IPS DF 6.9 (cell line): ENCODE measurements around the gene YOD1.

ENCODE experiments used
- DNase-seq: peaks from one replicate; pipeline ENCODE4 v3.0.0-alpha.2; 2013; ENCODE audit warnings: low read depth, low spot score
- H3K27ac ChIP-seq: one replicate; pipeline ENCODE4 v1.5.1; 2013; ENCODE audit warnings: low read length, control low read depth
- H3K27me3 ChIP-seq: 2 replicates; pipeline ENCODE4 v1.6.1; 2013; ENCODE audit warnings: mild to moderate bottlenecking, low read length; ENCODE audit not compliant: control insufficient read depth, insufficient read depth
- H3K36me3 ChIP-seq: 2 replicates; pipeline ENCODE4 v1.6.1; 2013; ENCODE audit warnings: low read length; ENCODE audit not compliant: control insufficient read depth, insufficient read depth
- H3K4me1 ChIP-seq: 2 replicates; pipeline ENCODE4 v1.6.1; 2013; ENCODE audit warnings: low read length; ENCODE audit not compliant: control insufficient read depth, insufficient read depth
- H3K4me3 ChIP-seq: 2 replicates; pipeline ENCODE4 v1.5.1; 2013; ENCODE audit warnings: mild to moderate bottlenecking, low read length
- H3K9me3 ChIP-seq: 2 replicates; pipeline ENCODE4 v1.6.1; 2013; ENCODE audit warnings: low read length, inconsistent platforms; ENCODE audit not compliant: control insufficient read depth, insufficient read depth
- WGBS: extraction: QIAGEN DNeasy Blood & Tissue Kit; methylation state at CpG from one replicate; pipeline ENCODE4 v1.1.7; 2013; ENCODE audit warnings: mixed read lengths, missing lambda C conversion rate; ENCODE audit not compliant: insufficient read length, insufficient coverage; 5-methylcytosine and 5-hydroxymethylcytosine counted together

YOD1 gene

DNA sequence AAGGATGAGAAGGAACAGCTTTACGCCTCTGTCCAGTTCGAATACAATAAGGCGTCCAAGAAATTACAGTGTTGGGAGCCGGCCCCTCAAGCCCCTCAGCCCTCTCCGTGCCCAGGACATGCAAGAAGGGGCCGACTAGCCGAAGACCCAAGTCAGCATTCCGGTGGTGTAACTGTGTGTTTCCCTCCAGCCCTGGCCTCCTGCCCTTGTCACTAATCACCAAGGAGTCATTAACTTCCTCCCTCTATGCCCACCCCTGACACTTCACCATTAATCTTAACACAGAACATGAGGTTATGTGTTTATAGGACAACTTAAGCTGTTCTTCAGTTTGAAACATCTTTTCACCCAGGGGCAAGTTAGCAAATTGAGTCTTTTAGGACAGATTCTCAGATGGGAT is 21.2 kb upstream of the YOD1 start:
- no peak for DNase-seq
- Histone ChIP-seq H3K27ac (no peak overlapping the region), H3K9me3 (no peaks in the 10 kb centered on the region), H3K36me3 (peaks cover 3% of the 10 kb centered on the region), H3K4me1 (no peaks in the 10 kb centered on the region), H3K4me3 (no peak overlapping the region), H3K27me3 (no peaks in the 10 kb centered on the region)
- no CpG with 5 or more reads among the region's 8 CpGs for WGBS

DNA sequence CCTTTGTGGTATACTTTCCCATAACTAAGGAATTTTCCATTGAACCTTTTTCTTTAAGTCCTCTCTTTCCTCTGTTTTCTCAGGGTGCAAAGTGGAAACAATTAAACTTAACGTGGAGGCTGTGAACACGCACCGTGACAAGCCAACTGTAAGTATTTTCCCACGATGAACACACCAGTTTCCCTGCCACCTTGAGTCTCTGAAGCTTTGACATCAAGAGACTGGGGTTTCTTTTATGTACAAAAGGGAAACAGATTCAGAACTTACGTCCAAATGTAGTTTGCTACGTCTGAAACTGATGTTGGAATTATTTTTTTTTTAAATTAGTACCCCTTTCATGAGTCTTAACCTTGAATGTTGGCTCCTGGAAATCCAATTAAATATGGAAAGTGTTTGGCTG is 20.4 kb upstream of the YOD1 start:
- Histone ChIP-seq H3K27me3 (no peaks in the 10 kb centered on the region), H3K9me3 (no peaks in the 10 kb centered on the region), H3K36me3 (peaks cover 3% of the 10 kb centered on the region), H3K27ac (no peak overlapping the region), H3K4me1 (no peaks in the 10 kb centered on the region), H3K4me3 (no peak overlapping the region)
- no CpG with 5 or more reads among the region's 6 CpGs for WGBS
- no peak for DNase-seq

DNA sequence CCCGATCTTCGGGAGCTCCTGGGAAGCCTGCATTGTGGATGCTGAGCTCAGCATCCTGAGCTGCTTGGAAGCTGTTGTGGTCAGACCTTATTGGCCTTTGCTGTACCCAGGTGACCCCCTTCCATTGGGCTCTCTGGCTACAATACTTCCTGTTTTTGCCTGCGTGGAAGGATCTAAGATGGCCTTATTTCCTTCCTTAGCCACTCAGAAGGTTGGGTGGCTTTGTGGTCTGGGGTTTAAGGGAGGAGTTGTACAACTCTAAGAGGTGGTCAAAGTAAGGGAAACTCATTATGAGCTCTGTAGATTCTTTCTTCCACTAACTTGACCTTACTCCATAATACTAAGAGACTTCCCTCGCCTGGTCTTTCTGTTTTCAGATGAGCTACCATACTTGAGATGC is 19.8 kb upstream of the YOD1 start:
- no CpG with 5 or more reads among the region's 4 CpGs for WGBS
- Histone ChIP-seq H3K9me3 (no peaks in the 10 kb centered on the region), H3K4me1 (no peaks in the 10 kb centered on the region), H3K36me3 (peaks cover 3% of the 10 kb centered on the region), H3K4me3 (no peak overlapping the region), H3K27ac (no peak overlapping the region), H3K27me3 (no peaks in the 10 kb centered on the region)
- DNase-seq = no peak

DNA sequence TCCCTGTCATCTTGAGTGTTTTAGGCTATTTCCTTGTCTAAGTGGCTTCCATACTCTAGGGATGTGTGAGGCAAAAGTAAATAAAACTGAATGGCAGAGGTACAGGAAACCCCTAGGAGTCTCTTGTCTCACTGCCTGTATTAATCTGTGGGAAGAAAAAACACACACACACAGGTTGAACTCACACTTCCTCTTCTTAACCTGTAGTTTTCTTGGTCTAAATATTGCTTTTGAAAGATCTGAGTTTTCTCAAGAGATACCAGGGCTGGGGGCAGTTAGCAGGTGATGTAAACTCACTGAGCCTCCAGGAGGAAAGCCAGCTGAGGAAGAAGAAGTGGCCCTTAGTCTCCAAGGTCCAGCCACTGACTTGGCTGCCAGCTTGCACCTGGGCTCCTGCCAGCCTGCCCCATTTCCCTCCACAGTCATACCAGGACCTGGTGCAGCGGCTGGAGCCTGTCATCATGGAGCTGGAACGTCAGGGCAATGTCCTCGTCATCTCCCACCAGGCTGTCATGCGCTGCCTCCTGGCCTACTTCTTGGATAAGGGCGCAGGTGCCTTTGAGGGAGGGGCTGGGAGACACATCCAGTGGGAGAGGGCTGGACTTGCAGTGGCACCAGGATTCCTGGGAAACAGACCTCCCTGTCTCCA is 19.0 kb upstream of the YOD1 start:
- Histone ChIP-seq H3K27ac (no peak overlapping the region), H3K27me3 (no peaks in the 10 kb centered on the region), H3K4me1 (no peaks in the 10 kb centered on the region), H3K36me3 (peaks cover 3% of the 10 kb centered on the region), H3K9me3 (no peaks in the 10 kb centered on the region), H3K4me3 (no peak overlapping the region)
- DNase-seq = no peak
- WGBS = no CpG with 5 or more reads among the region's 5 CpGs

DNA sequence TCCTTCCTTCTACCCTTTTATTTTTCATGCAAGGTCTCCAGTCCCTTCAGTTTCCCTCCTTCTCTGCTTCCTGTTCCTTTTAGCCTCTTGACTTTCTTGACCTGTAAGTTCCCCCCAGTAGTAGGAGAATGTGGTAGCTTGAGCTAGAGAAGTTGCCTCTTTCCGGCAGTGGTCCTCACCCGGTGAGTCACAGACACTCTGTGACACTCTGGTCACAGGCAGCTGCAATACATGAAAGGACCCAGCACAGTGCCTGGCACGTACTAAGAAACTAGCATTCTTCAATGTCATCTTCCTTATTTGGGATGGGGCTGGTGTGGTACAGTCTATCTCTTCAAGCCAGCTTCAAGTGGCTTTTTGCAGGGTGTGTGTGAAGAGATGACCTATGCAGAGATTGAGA is 18.1 kb upstream of the YOD1 start:
- H3K27me3 ChIP-seq = no peaks in the 10 kb centered on the region
- H3K4me3 ChIP-seq = no peak overlapping the region
- no CpG with 5 or more reads among the region's 3 CpGs for WGBS
- H3K9me3 ChIP-seq = no peaks in the 10 kb centered on the region
- no peak for DNase-seq
- H3K4me1 ChIP-seq = no peaks in the 10 kb centered on the region
- no peak overlapping the region for H3K27ac ChIP-seq
- peaks cover 3% of the 10 kb centered on the region for H3K36me3 ChIP-seq

DNA sequence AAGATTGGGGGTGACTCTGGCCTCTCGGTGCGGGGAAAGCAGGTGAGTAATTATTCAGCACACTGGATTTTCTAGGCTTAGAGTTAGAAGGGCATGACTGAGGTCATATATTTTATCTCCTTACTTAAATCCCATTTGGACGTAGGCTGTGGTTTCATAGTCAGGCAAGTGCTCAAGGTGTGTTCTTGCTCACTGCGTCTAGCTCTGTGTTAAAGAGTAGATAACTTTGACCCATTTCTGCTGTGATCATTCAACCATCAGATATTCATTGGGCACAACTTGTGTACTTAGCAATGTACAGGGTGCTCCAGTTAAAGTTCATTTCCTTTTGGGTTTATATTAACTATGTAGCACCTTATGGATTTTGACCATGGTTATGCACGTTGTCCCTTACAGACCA is 16.7 kb upstream of the YOD1 start:
- no peaks in the 10 kb centered on the region for H3K4me1 ChIP-seq
- no peak overlapping the region for H3K4me3 ChIP-seq
- no peak for DNase-seq
- no peak overlapping the region for H3K27ac ChIP-seq
- no peaks in the 10 kb centered on the region for H3K9me3 ChIP-seq
- no CpG with 5 or more reads among the region's 5 CpGs for WGBS
- H3K27me3 ChIP-seq = no peaks in the 10 kb centered on the region
- peaks cover 9% of the 10 kb centered on the region for H3K36me3 ChIP-seq

DNA sequence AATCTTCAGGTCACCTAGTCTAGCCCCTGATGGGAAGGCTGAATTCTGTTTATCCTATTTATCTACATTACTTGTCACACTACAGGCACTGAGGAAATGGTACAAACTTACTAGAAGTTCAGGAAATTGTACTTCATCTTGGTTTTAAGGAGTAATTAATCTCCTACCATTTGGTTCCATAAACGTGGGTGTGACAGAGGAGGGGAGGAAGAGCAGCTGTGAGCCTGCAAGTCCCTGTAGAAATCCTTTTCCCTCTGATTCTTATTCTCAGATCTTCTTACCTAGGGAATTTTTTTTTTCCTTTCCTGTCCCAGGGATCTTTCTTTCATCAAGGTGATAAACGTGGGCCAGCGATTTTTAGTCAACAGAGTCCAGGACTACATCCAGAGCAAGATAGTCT is 16.2 kb upstream of the YOD1 start:
- no peak overlapping the region for H3K27ac ChIP-seq
- peaks cover 9% of the 10 kb centered on the region for H3K36me3 ChIP-seq
- H3K4me1 ChIP-seq = no peaks in the 10 kb centered on the region
- WGBS = no CpG with 5 or more reads among the region's 3 CpGs
- H3K4me3 ChIP-seq = no peak overlapping the region
- no peak for DNase-seq
- no peaks in the 10 kb centered on the region for H3K9me3 ChIP-seq
- H3K27me3 ChIP-seq = no peaks in the 10 kb centered on the region

DNA sequence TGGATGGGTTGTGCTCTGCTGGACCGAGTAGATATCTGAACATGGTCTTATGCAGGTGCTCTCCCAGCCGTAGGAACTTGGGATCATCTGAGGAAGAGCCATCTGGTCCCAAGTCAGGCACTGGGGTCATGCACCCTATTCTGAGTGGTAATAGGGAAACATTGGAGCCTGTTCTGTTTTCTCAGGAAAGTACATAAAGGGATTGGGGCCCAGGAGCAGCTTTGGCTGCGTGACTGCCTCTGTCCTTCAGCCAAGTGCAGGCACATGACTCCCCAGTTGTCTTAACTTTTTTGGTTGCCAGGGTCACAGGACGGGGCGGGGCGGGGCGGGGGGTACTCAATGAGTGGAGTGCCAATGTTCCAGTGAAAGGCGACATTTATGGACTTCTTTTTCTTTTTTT is 13.6 kb upstream of the YOD1 start:
- WGBS = no CpG with 5 or more reads among the region's 8 CpGs
- H3K9me3 ChIP-seq = no peaks in the 10 kb centered on the region
- no peaks in the 10 kb centered on the region for H3K4me1 ChIP-seq
- no peak for DNase-seq
- H3K36me3 ChIP-seq = peaks cover 11% of the 10 kb centered on the region; the same call in 1 of the 2 replicates
- no peak overlapping the region for H3K27ac ChIP-seq
- H3K4me3 ChIP-seq = no peak overlapping the region
- no peaks in the 10 kb centered on the region for H3K27me3 ChIP-seq

DNA sequence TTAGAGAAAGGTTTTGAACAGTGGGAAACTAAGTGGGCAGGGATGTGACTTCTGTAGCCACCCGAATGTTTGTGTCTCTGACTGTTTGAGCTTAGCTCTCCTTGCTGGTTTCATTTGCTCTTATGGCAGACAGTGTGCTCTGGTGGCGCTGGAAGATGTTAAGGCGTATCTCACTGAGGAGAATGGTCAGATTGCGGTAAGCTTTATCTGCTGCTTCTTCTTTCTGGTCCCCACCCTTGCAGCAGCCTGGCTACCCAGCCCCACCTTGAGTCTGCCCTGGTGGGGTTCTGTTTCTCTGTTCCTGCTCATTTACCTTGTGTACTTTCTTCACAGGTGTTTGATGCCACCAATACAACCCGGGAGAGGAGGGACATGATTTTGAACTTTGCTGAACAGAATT is 12.0 kb upstream of the YOD1 start:
- DNase-seq = no peak
- Histone ChIP-seq H3K27ac (no peak overlapping the region), H3K36me3 (peaks cover 7% of the 10 kb centered on the region; the same call in 1 of the 2 replicates), H3K4me1 (peaks cover 2% of the 10 kb centered on the region; the same call in 1 of the 2 replicates), H3K9me3 (no peaks in the 10 kb centered on the region), H3K4me3 (no peak overlapping the region), H3K27me3 (no peaks in the 10 kb centered on the region)
- WGBS = no CpG with 5 or more reads among the region's 5 CpGs

DNA sequence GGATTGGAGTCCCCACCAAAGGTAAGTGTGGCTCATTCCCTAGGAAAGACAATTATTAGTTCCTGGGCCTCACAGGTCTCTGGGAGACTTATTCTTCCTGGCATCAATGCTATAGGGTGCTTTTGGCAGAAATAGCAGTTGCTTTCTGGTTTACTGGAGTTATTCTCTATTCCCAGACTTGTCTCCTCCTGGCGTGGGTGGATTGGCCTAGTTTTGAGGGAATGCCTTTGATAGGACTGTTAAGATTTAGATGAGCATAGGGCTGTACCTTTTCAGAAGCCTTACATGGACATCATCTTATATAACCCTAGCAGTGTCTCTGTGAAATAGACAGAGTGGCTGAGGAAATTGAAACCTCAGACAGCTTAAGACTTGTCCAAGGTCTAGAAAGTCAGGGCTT is 11.1 kb upstream of the YOD1 start:
- H3K27me3 ChIP-seq = no peaks in the 10 kb centered on the region
- no peak overlapping the region for H3K4me3 ChIP-seq
- DNase-seq = no peak
- peaks cover 2% of the 10 kb centered on the region; the same call in 1 of the 2 replicates for H3K4me1 ChIP-seq
- no peak overlapping the region for H3K27ac ChIP-seq
- no peaks in the 10 kb centered on the region for H3K9me3 ChIP-seq
- WGBS = no CpG with 5 or more reads among the region's 1 CpG
- H3K36me3 ChIP-seq = peaks cover 7% of the 10 kb centered on the region; the same call in 1 of the 2 replicates

DNA sequence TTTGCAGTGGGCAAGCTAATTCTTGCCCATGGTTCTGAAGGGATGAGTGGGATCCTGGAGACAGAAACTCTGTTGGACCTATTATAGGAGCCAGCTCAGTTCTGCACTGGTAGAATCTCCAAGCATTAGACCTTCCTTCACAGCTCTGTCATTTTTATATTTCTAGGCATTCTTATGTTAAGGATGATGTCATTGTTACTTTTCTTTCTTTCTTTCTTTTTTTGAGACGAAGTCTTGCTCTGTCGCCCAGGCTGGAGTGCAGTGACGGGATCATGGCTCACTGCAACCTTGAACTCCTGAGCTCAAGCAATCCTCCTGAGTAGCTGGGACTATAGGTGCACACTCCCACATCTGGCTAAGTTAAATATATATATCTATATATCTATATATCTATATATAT is 9.6 kb upstream of the YOD1 start:
- H3K4me1 ChIP-seq = peaks cover 2% of the 10 kb centered on the region; the same call in 1 of the 2 replicates
- no peak overlapping the region for H3K27ac ChIP-seq
- no CpG with 5 or more reads among the region's 3 CpGs for WGBS
- no peak for DNase-seq
- no peak overlapping the region for H3K4me3 ChIP-seq
- H3K9me3 ChIP-seq = no peaks in the 10 kb centered on the region
- peaks cover 7% of the 10 kb centered on the region; the same call in 1 of the 2 replicates for H3K36me3 ChIP-seq
- H3K27me3 ChIP-seq = no peaks in the 10 kb centered on the region
